MCF 10A (cell line): ENCODE results near the gene BTG2. TPM values are rescaled to one million over a fixed set of nuclear protein-coding genes. Genes with fewer than 3 reads are reported as not detected.

Experiments
- BruUV-seq: library from RNA; stranded (reverse); fragments of 400-500 nt; replicated peaks from 2 replicates; lab custom pipeline; 2021; lab: Mats Ljungman, UMichigan
- CTCF ChIA-PET: fragments of 300-600 bp; sonication (Branson Sonifier 250); formaldehyde crosslinking; extraction: SDS; loops from one replicate; lab custom pipeline; 2021; ENCODE audit warnings: antibody characterized with exemption, inconsistent platforms; lab: Yijun Ruan, JAX
- POLR2A ChIA-PET: fragments of 300-600, 350-650 bp; sonication (Branson Sonifier 250); formaldehyde crosslinking; extraction: SDS; loops from one replicate; lab custom pipeline; 2020; ENCODE audit warnings: antibody characterized with exemption, inconsistent platforms; lab: Yijun Ruan, JAX
- DNase-seq: peaks from one replicate; pipeline ENCODE4 v3.0.0-alpha.2; 2018; ENCODE audit not compliant: unreplicated experiment
- H3K27ac Mint-ChIP-seq: one replicate; pipeline ENCODE4 v1.8.0; 2022; ENCODE audit warnings: mild to moderate bottlenecking, low read depth, mixed read lengths; ENCODE audit not compliant: unreplicated experiment
- H3K27me3 Mint-ChIP-seq: one replicate; pipeline ENCODE4 v1.8.0; 2022; ENCODE audit warnings: mixed read lengths; ENCODE audit not compliant: insufficient read depth, unreplicated experiment
- H3K36me3 Mint-ChIP-seq: one replicate; pipeline ENCODE4 v1.8.0; 2022; ENCODE audit warnings: mild to moderate bottlenecking, moderate library complexity, mixed read lengths; ENCODE audit not compliant: insufficient read depth, unreplicated experiment
- H3K4me1 Mint-ChIP-seq: one replicate; pipeline ENCODE4 v1.8.0; 2022; ENCODE audit warnings: mixed read lengths; ENCODE audit not compliant: insufficient read depth, unreplicated experiment
- H3K4me3 Mint-ChIP-seq: one replicate; pipeline ENCODE4 v1.8.0; 2022; ENCODE audit warnings: mild to moderate bottlenecking, moderate library complexity, mixed read lengths; ENCODE audit not compliant: unreplicated experiment
- H3K9me3 Mint-ChIP-seq: one replicate; pipeline ENCODE4 v1.8.0; 2022; ENCODE audit warnings: mixed read lengths; ENCODE audit not compliant: unreplicated experiment
- intact Hi-C: fragments of 100-400 bp; cut with micrococcal nuclease; formaldehyde crosslinking; loops from 2 replicates; pipeline ENCODE4 v1.14.1; 2022
- total RNA-seq: library from RNA; stranded (reverse); gene quantifications from 2 replicates; pipeline ENCODE4 v1.2.3, GENCODE V29; 2022
- TF ChIP-seq, protein P1 (sequence below): fragments of 200-600 bp; IDR thresholded peaks from one replicate; pipeline ENCODE4 v1.8.0; 2022; ENCODE audit warnings: antibody characterized with exemption, mild to moderate bottlenecking; ENCODE audit not compliant: unreplicated experiment

The BTG2 gene
- total RNA-seq, 1 experiment from 2014 or later: 44.4 TPM

DNA sequence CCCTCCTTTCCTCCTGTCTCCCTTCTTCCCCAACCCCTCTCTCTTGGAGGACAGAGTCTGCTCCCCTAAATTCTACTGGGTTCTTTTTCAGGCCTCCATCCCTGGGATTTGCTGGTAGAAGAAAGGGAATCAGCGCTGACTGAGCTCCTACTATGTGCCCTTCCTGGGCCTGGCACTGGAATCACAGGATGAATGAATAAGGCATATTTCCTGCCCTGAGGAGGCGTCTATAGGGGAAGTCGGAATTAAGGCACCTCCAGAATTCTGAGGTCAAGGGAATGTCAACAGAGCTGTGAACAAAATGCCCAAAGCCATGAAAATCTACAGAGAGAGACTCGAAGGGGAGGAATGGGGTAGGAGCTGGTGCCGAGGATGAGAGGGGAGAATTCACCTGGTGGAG, 17.4 kb upstream of the BTG2 start:
- intact Hi-C loops: no loop called here
- BruUV-seq: no TSS peak
- Mint-ChIP-seq H3K4me3 (no peak overlapping the region), H3K4me1 (no peaks in the 10 kb centered on the region), H3K27me3 (no peaks in the 10 kb centered on the region), H3K27ac (no peak overlapping the region), H3K9me3 (no peaks in the 10 kb centered on the region), H3K36me3 (no peaks in the 10 kb centered on the region)
- TF ChIP-seq, protein P1, sequence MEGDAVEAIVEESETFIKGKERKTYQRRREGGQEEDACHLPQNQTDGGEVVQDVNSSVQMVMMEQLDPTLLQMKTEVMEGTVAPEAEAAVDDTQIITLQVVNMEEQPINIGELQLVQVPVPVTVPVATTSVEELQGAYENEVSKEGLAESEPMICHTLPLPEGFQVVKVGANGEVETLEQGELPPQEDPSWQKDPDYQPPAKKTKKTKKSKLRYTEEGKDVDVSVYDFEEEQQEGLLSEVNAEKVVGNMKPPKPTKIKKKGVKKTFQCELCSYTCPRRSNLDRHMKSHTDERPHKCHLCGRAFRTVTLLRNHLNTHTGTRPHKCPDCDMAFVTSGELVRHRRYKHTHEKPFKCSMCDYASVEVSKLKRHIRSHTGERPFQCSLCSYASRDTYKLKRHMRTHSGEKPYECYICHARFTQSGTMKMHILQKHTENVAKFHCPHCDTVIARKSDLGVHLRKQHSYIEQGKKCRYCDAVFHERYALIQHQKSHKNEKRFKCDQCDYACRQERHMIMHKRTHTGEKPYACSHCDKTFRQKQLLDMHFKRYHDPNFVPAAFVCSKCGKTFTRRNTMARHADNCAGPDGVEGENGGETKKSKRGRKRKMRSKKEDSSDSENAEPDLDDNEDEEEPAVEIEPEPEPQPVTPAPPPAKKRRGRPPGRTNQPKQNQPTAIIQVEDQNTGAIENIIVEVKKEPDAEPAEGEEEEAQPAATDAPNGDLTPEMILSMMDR: no peak
- POLR2A ChIA-PET: interaction anchor here (1.0 to 1.4 kb wide), 3 partner anchors 13 to 18 kb away, joined by 3 to 5 read pairs (median 3); no protein-coding TSS in a partner anchor
- CTCF ChIA-PET: interaction anchor here (0.7 to 27.4 kb wide), 6 partner anchors 12 to 325 kb away, joined by 3 to 980 read pairs (median 7); no protein-coding TSS in a partner anchor
- DNase-seq: no peak

DNA sequence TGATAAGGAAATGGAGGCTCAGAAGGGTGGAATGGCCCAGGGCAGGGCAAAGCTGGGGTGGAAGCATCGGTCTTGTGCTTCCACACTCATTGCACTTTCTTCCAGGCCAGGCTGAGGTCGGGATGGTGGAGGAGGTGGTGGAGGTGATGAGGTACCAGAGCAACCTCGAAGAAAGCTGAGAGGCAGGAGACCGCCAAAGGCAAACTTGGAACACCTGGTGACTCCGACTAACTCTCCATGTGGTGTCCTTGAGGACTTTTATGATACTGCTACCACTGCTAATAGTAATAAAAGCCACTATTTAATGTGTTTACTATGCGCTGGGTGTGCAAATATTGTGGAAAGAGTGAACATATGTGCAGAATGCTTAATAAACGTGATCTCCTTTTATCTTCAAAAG, 16.9 kb upstream of the BTG2 start:
- intact Hi-C loops: no loop called here
- Mint-ChIP-seq H3K9me3 (no peaks in the 10 kb centered on the region), H3K27ac (no peak overlapping the region), H3K4me1 (no peaks in the 10 kb centered on the region), H3K27me3 (no peaks in the 10 kb centered on the region), H3K36me3 (no peaks in the 10 kb centered on the region), H3K4me3 (no peak overlapping the region)
- CTCF ChIA-PET: interaction anchor here (0.6 to 14.9 kb wide), 8 partner anchors 11 to 325 kb away, joined by 3 to 199 read pairs (median 4); no protein-coding TSS in a partner anchor
- POLR2A ChIA-PET: interaction anchor here (0.6 to 1.4 kb wide), 4 partner anchors 12 to 19 kb away, joined by 3 to 5 read pairs (median 3); no protein-coding TSS in a partner anchor
- TF ChIP-seq, protein P1: no peak
- no peak for DNase-seq
- no TSS peak for BruUV-seq

DNA sequence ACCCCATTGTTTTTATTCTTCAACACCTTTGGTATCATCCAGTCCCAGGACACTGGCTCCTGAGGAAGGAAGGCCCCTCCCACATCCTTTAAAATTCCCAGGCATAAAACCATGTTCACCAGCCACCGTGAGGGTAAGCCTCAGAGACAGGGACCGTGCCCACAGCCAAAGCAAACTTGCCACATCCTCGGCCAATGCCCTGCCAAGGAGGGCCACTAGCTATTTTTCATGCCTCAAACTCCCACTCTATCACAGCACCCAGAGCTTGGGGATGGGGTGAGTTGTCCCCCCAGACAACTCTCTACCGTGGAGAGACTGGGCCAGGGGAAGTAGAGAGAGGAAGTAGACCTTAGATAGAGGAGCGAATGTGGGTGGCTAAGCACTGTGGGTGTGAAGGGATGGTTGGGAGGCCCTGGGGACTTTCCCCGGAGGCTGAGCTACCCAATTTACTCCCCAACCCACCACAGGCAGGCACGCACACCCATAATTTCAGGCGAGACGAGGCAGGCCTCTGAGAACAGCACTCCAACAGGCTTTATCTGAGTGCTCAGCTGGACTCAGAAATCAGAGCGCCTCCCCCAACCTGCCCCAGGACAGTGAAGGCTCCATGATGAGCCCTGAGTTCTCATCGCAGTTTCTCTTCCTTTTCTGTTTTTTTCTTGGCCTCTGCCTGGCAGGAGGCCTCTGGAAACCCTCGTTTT, 15.9 kb upstream of the BTG2 start:
- Mint-ChIP-seq H3K9me3 (no peaks in the 10 kb centered on the region), H3K27me3 (no peaks in the 10 kb centered on the region)
- DNase-seq: no peak

DNA sequence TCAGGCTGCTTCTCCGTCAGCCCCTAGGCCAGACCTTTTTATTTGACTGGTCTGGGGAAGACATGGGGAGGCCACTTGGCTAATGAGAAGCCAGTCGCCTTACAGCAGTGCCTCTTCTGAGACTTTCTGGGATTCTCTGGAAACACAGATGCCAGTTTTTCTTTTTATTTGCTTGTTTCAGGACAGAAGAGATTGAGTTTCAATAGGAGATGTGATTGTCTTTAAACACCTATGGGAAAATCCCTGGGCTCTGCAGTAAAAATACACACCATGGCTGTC, 15.4 kb upstream of the BTG2 start:
- no peaks in the 10 kb centered on the region for H3K4me1 Mint-ChIP-seq
- no peak overlapping the region for H3K27ac Mint-ChIP-seq
- no peaks in the 10 kb centered on the region for H3K36me3 Mint-ChIP-seq
- ChIA-PET CTCF (interaction anchor here (1.0 to 14.9 kb wide), 5 partner anchors 12 to 37 kb away, joined by 3 to 199 read pairs (median 4); no protein-coding TSS in a partner anchor), POLR2A (interaction anchor here (0.8 to 1.6 kb wide), 2 partner anchors 9 to 30 kb away, joined by 3 to 6 read pairs; no protein-coding TSS in a partner anchor)
- H3K27me3 Mint-ChIP-seq: no peaks in the 10 kb centered on the region
- intact Hi-C loops: no loop called here
- DNase-seq: no peak
- no peak overlapping the region for H3K4me3 Mint-ChIP-seq
- no peaks in the 10 kb centered on the region for H3K9me3 Mint-ChIP-seq
- TF ChIP-seq, protein P1: no peak
- BruUV-seq: no TSS peak

More for the DNA sequence above, 15.9 kb upstream of the BTG2 start:
- no peaks in the 10 kb centered on the region for H3K4me1 Mint-ChIP-seq
- ChIA-PET CTCF (interaction anchor here (0.6 to 14.9 kb wide), 9 partner anchors 10 to 251 kb away, joined by 3 to 199 read pairs (median 4); no protein-coding TSS in a partner anchor), POLR2A (interaction anchor here (0.6 to 1.4 kb wide), 3 partner anchors 11 to 378 kb away, joined by 3 to 4 read pairs (median 3); no protein-coding TSS in a partner anchor)
- no peaks in the 10 kb centered on the region for H3K36me3 Mint-ChIP-seq
- TF ChIP-seq, protein P1: no peak
- intact Hi-C loops: no loop called here
- no peak overlapping the region for H3K27ac Mint-ChIP-seq
- H3K4me3 Mint-ChIP-seq: no peak overlapping the region
- BruUV-seq: no TSS peak
